Subcutaneous abdominal adipose tissue (tissue), 5 donors: ENCODE results near the gene CD46.
"Not testable (repeated sequence)": the region's sequence is repeated elsewhere in the genome, so short reads cannot be mapped to it uniquely, and the experiment has no call there.

Source experiments
- H3K27ac ChIP-seq: one replicate; pipeline ENCODE4 v1.7.0; 2013; ENCODE audit warnings: low read depth, mild to moderate bottlenecking, inconsistent platforms, low read length, moderate library complexity
- H3K27me3 ChIP-seq, 5 donors: one replicate each; pipeline ENCODE4 v1.7.0; 2013; ENCODE audit warnings: low read length in 5 of 5, inconsistent platforms in 1 of 5; ENCODE audit not compliant: control insufficient read depth in 5 of 5, insufficient read depth in 4 of 5
- H3K36me3 ChIP-seq, 5 donors: one replicate each; pipeline ENCODE4 v1.7.0; 2013; ENCODE audit warnings: low read length in 5 of 5; ENCODE audit not compliant: control insufficient read depth in 5 of 5, insufficient read depth in 5 of 5
- H3K4me1 ChIP-seq, 5 donors: one replicate each; pipeline ENCODE4 v1.7.0; 2013; ENCODE audit warnings: low read length in 5 of 5, mild to moderate bottlenecking in 3 of 5, moderate library complexity in 1 of 5; ENCODE audit not compliant: control insufficient read depth in 5 of 5, insufficient read depth in 5 of 5
- H3K4me3 ChIP-seq, 5 donors: one replicate each; pipeline ENCODE4 v1.7.0; 2013; ENCODE audit warnings: low read length in 5 of 5, low read depth in 1 of 5
- H3K9ac ChIP-seq, 5 donors: one replicate each; pipeline ENCODE4 v1.7.0; 2013; ENCODE audit warnings: low read length in 5 of 5, mild to moderate bottlenecking in 4 of 5, moderate library complexity in 3 of 5
- H3K9me3 ChIP-seq, 5 donors: one replicate each; pipeline ENCODE4 v1.7.0; 2013; ENCODE audit warnings: low read length in 5 of 5; ENCODE audit not compliant: control insufficient read depth in 5 of 5
- donor health status: healthy.
- donor health status: healthy.
- donor health status: healthy.
- donor health status: healthy.
- donor health status: healthy.

Gene CD46

GRCh38 chr1:207763972-207764371 lies 12.1 kb downstream of the CD46 start:
- Histone ChIP-seq H3K36me3 (peaks cover 41 to 76% (median 60%) of the 10 kb centered on the region in 5 donors), H3K27me3 (no peaks in the 10 kb centered on the region), H3K4me3 (no peak overlapping the region), H3K9ac (no peak overlapping the region), H3K4me1 (no peaks in the 10 kb centered on the region), H3K27ac (no peak overlapping the region), H3K9me3 (no peaks in the 10 kb centered on the region)

- Histone ChIP-seq H3K4me1 (no peaks in the 10 kb centered on the region), H3K27ac (no peak overlapping the region), H3K4me3 (no peak overlapping the region), H3K9ac (no peak overlapping the region), H3K36me3 (peaks cover 34 to 62% (median 43%) of the 10 kb centered on the region in 5 donors), H3K9me3 (no peaks in the 10 kb centered on the region), H3K27me3 (no peaks in the 10 kb centered on the region)
Observed at GRCh38 chr1:207766569-207766968, 14.7 kb downstream of the CD46 start.

- H3K36me3 ChIP-seq: peaks cover 9 to 32% (median 27%) of the 10 kb centered on the region in 5 donors
- not testable (repeated sequence) for H3K9ac ChIP-seq, H3K4me1 ChIP-seq, H3K27ac ChIP-seq, H3K27me3 ChIP-seq, H3K4me3 ChIP-seq, H3K9me3 ChIP-seq
Observed at GRCh38 chr1:207770514-207770913, 18.7 kb downstream of the CD46 start.

- not testable (repeated sequence) for H3K4me3 ChIP-seq, H3K9me3 ChIP-seq, H3K27ac ChIP-seq, H3K27me3 ChIP-seq, H3K4me1 ChIP-seq, H3K9ac ChIP-seq
- H3K36me3 ChIP-seq: peaks cover 8 to 21% (median 17%) of the 10 kb centered on the region in 5 donors
Observed at GRCh38 chr1:207776045-207776444, 24.2 kb downstream of the CD46 start.

- not testable (repeated sequence) for H3K4me3 ChIP-seq, H3K9ac ChIP-seq, H3K27me3 ChIP-seq, H3K27ac ChIP-seq, H3K4me1 ChIP-seq, H3K9me3 ChIP-seq
- H3K36me3 ChIP-seq: peaks cover 8 to 22% (median 18%) of the 10 kb centered on the region in 5 donors
Observed at GRCh38 chr1:207777412-207777811, 25.6 kb downstream of the CD46 start.

GRCh38 chr1:207779008-207779407 lies 27.2 kb downstream of the CD46 start:
- Histone ChIP-seq H3K4me1 (peaks cover 0 to 5% (median 3%) of the 10 kb centered on the region in 5 donors), H3K9ac (no peak overlapping the region), H3K36me3 (peaks cover 12 to 24% (median 19%) of the 10 kb centered on the region in 5 donors), H3K27ac (no peak overlapping the region), H3K9me3 (no peaks in the 10 kb centered on the region), H3K27me3 (no peaks in the 10 kb centered on the region), H3K4me3 (no peak overlapping the region)

- no peak overlapping the region for H3K9ac ChIP-seq
Observed at GRCh38 chr1:207781312-207781711, 29.5 kb downstream of the CD46 start.

GRCh38 chr1:207787776-207788175 lies 35.9 kb downstream of the CD46 start:
- Histone ChIP-seq H3K27ac (no peak overlapping the region), H3K9me3 (no peaks in the 10 kb centered on the region), H3K36me3 (peaks cover 17 to 42% (median 36%) of the 10 kb centered on the region in 5 donors), H3K4me1 (peaks cover 0 to 8% (median 0%) of the 10 kb centered on the region in 5 donors), H3K9ac (no peak overlapping the region), H3K27me3 (no peaks in the 10 kb centered on the region), H3K4me3 (no peak overlapping the region)

More at GRCh38 chr1:207781312-207781711, 29.5 kb downstream of the CD46 start:
- Histone ChIP-seq H3K4me1 (peaks cover 0 to 5% (median 3%) of the 10 kb centered on the region in 5 donors), H3K36me3 (peaks cover 8 to 34% (median 20%) of the 10 kb centered on the region in 5 donors), H3K4me3 (no peak overlapping the region), H3K27me3 (no peaks in the 10 kb centered on the region), H3K27ac (peak overlapping the region; percentile 37), H3K9me3 (no peaks in the 10 kb centered on the region)

GRCh38 chr1:207789386-207789785 lies 37.5 kb downstream of the CD46 start:
- Histone ChIP-seq H3K36me3 (peaks cover 21 to 47% (median 31%) of the 10 kb centered on the region in 5 donors), H3K9ac (no peak overlapping the region), H3K4me1 (peaks cover 0 to 11% (median 4%) of the 10 kb centered on the region in 5 donors), H3K9me3 (no peaks in the 10 kb centered on the region), H3K27ac (no peak overlapping the region), H3K4me3 (no peak overlapping the region), H3K27me3 (no peaks in the 10 kb centered on the region)

GRCh38 chr1:207789792-207790787 lies 38.2 kb downstream of the CD46 start:
- H3K4me1 ChIP-seq: peaks cover 0 to 17% (median 8%) of the 10 kb centered on the region in 5 donors
- no peak overlapping the region for H3K9ac ChIP-seq
- H3K27ac ChIP-seq: peak overlapping the region; percentile 28
- H3K9me3 ChIP-seq: no peaks in the 10 kb centered on the region
- no peaks in the 10 kb centered on the region for H3K27me3 ChIP-seq
- peaks cover 17 to 42% (median 32%) of the 10 kb centered on the region in 5 donors for H3K36me3 ChIP-seq
- no peak overlapping the region for H3K4me3 ChIP-seq
